GM18507 (cell line): Measurements from ENCODE around the gene USP36.
"Not testable (repeated sequence)": the region's sequence is repeated elsewhere in the genome, so short reads cannot be mapped to it uniquely, and the experiment has no call there.

Experiments
- DNase-seq: peaks from one replicate; pipeline ENCODE4 v3.0.0; 2011; ENCODE audit warnings: low read depth; ENCODE audit not compliant: insufficient read length; ENCODE audit errors: extremely low spot score
- FAIRE-seq: peaks from 2 replicates; lab custom pipeline; 2011; peaks lifted over from hg19 to GRCh38; lab: Jason Lieb, UNC

The USP36 gene

DNA sequence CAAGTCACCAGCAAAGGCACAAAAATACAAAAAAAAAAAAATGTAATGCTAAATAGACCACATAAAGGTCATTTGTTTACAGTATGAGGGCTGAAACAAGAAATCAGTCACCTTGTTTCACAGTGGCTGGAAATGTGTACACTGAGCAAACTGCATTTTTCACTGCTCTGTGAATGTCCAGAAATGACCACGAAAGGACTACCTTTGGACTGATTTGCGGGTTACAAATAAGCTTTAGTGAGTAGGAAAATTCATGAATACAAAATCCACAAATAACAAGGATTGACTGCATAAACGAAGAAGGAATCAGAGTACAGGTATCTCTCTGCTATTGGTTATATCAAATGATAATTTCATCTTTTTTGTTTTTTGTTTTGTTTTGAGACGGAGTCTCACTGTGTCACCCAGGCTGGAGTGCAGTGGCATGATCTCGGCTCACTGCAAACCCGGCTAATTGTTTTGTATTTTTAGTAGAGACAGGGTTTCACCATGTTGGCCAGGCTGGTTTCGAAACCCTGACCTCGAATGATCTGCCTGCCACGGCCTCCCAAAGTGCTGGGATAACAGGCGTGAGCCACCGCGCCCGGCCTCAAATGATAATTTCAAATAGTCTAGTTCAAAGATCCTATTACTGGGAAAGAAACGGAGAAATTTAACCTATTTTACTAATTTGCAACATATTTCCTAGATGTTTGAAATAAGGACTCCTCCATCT, 89.0 kb downstream of the USP36 start:
- no peak for DNase-seq
- FAIRE-seq, result no peak

DNA sequence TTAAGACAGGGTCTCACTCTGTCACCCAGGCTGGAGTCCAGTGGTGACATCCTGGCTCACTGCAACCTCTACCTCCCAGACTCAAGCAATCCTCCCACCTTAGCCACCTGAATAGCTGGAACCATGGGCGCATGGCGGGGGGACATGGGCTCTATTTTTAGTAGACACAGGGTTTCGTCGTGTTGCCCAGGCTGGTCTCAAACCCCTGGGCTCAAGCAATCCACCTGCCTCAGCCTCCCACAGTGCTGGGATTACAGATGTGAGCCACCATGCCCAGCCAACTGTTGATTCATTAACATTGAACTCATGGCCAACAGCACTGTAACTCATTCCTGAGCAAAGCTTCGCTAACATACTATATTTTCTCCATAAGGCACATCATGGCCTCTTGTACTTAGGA, 89.6 kb downstream of the USP36 start:
- not testable (repeated sequence) for FAIRE-seq

DNA sequence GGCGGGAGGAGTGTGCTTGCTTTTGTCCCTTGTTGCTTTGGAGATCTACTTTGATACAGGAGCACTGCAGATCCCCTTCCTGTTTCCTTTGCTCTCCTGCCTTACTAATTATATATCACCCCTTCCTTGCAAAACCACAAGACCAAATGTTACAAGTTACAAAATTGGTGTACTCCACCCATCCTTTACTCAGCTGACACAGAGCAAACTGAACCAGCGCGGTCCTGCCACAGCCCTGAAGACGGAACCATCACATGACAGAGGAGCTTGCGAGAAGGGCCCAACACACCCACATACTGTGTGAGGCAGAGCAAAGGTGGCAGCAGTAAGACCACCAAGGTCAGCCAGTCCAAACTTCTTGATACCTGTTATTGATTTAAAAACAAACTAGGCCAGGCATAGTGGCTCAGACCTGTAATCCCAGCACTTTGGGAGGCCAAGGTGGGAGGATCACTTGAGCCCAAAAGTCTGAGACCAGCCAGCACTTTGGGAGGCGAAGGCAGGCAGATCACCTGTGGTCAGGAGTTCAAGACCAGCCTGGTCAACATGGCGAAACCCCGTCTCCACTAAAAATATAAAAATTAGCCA, 91.8 kb downstream of the USP36 start:
- FAIRE-seq, result peak; percentile 83
- DNase-seq, result no peak

More for the DNA sequence above, 89.6 kb downstream of the USP36 start:
- not testable (repeated sequence) for DNase-seq

DNA sequence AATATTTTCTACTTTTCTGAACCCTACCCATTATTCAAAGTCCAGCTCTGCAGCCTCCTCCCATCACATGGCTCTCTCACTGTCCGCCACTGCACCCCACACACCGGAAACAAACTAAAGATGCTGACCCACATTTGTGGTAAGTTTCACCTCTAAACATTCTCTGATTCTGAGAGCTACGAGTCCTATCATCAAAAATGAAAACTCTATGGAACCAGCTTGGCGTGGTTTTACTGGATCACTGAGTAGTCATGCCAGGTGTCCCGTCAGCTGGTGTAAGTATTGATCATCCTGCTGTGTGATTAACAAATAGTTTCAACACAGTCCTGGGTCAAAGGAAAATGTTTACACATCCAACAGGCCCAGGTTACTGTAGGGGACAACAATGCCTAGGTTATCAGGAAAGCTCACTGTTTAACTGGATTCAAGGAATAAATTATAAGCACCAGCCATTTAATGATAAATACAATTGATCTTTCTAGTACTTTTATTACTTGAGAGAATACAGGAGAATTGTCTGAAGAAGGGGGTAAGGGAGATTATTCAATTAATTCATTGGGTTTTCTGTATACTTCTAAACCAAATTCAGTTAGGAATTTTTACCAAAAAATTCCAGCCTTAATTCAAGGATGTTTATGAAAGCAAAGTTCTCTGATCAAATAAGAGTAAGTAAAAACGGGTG, 92.4 kb downstream of the USP36 start:
- peak; percentile 91 for FAIRE-seq
- no peak for DNase-seq

DNA sequence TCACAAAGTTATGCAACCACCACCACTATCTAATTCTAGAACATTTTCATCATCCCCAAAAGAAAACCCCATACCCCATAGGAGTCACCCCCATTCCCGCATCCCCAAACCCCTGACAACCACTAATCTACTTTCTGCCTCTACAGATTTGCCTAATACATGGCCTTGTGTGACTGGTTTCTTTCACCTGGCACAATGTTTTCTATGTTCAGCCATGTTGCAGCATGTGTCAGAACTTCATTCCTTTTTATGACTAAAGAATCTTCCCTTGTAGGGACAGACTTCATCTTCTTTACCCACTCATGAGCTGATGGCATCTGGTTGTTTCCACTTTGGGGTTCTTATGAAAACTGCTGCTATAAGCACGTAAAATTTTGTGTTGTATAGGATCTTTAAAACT, 93.1 kb downstream of the USP36 start:
- DNase-seq, result no peak
- FAIRE-seq, result peak; percentile 18

DNA sequence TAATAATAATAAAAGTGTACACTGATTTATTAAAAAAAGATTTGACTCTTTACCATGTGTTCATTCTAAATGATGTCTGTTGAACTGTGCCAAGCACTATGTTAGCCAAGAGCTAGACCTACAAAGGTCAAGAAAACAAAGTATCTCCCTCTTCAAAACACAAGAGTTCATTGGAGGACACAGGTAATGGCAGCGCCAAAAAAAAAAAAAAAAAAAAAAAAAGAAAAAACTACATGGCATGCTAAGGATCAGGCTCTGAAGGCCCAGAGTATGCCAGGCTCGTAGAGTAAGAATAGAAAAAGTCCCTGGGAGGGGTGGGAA, 93.7 kb downstream of the USP36 start:
- no peak for FAIRE-seq
- DNase-seq, result no peak

DNA sequence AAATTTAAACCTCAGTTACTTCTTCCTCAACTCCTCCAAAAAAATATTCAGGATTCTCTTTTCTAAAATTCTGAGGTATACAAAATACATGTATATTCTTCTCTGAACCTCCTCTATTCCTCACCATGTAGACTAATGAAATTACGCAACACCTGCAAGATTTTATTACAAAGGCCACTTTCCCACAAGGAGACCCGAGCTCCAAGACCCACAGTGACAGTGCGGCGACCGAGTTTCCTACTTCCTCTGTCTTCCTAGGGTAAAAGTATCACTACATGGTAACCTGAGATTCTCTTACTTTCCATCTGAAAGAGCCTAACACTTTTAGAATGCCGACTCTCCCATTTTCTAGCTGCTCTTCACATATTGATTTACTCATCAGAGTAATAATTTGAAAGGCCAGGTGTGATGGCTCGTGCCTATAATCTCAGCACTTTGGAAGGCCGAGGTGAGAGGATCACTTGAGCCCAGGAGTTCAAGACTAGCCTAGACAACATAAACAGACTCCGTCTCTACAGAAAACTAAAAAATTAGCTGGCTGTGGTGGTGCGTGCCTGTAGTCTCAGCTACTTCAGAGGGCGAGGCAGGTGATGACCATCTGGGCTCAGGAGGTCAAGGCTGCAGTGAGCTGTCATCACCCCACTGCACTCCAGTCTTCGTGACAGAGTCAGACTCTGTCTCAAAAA, 94.2 kb downstream of the USP36 start:
- FAIRE-seq (no peak), DNase-seq (no peak)
